ENCODE measurements around the gene PHPT1. TPM values are rescaled to one million over a fixed set of nuclear protein-coding genes. Genes with fewer than 3 reads are reported as not detected.
A peak's percentile ranks its signal among the peaks of the same experiment; 100 is the strongest.

Gene PHPT1
- total and polyA plus RNA-seq, 7 donors = 39.0 to 144 (median 73.1) TPM

GRCh38 chr9:136845465-136846260 lies 3.5 kb upstream of the PHPT1 start:
- TF ChIP-seq CTCF (IDR thresholded peaks at IDR 0.05) (no peak), POLR2A (IDR thresholded peaks at IDR 0.05) (no peak), EP300 (IDR thresholded peaks at IDR 0.05) (no peak), POLR2AphosphoS5 (IDR thresholded peaks at IDR 0.05) (no peak)
- peaks cover 0 to 88% (median 81%) of the 10 kb centered on the region in 4 donors for H3K4me1 ChIP-seq
- no peak for DNase-seq
- no peak overlapping the region for H3K4me3 ChIP-seq
- no peak overlapping the region for H3K27ac ChIP-seq
- H3K36me3 ChIP-seq = peaks cover 0 to 1% (median 0%) of the 10 kb centered on the region in 4 donors
- WGBS, 2 donors = 46 to 71% methylated on average over 102 of the region's 102 CpGs
- H3K9me3 ChIP-seq = no peaks in the 10 kb centered on the region
- intact Hi-C loops (cut with DNase I) = loop anchor here (2.0 to 10.0 kb wide), 2 partner anchors 55 to 189 kb away; partner anchors contain the start of genes FUT7 and TMEM141
- H3K27me3 ChIP-seq = peaks cover 30 to 61% (median 52%) of the 10 kb centered on the region in 3 donors

- intact Hi-C loops (cut with DNase I) = loop anchor here (2.0 to 10.0 kb wide), 2 partner anchors 56 to 188 kb away; partner anchors contain the start of genes FUT7 and TMEM141
- WGBS, 2 donors = 20 to 57% methylated on average over 98 of the region's 98 CpGs
- Histone ChIP-seq H3K27me3 (peaks cover 30 to 61% (median 52%) of the 10 kb centered on the region in 3 donors), H3K4me1 (peaks cover 0 to 84% (median 79%) of the 10 kb centered on the region in 4 donors), H3K36me3 (peaks cover 0 to 6% (median 0%) of the 10 kb centered on the region in 4 donors), H3K9me3 (no peaks in the 10 kb centered on the region), H3K4me3 (peak overlapping the region in 2 of 4 donors; percentile 69 to 82), H3K27ac (no peak overlapping the region)
- no peak for DNase-seq
- TF ChIP-seq EP300 (IDR thresholded peaks at IDR 0.05) = no peak
- no peak for TF ChIP-seq CTCF (IDR thresholded peaks at IDR 0.05)
- TF ChIP-seq POLR2A (IDR thresholded peaks at IDR 0.05) = no peak
- peak in 1 of 4 donors; percentile 35 for TF ChIP-seq POLR2AphosphoS5 (IDR thresholded peaks at IDR 0.05)
These were observed 2.7 kb upstream of the PHPT1 start for GRCh38 chr9:136846376-136847087.

- Histone ChIP-seq H3K4me3 (peak overlapping the region; percentile 68 to 82 (median 70)), H3K36me3 (peaks cover 0 to 6% (median 0%) of the 10 kb centered on the region in 4 donors), H3K4me1 (peaks cover 0 to 77% (median 72%) of the 10 kb centered on the region in 4 donors), H3K27ac (peak overlapping the region; percentile 87 to 93 (median 90)), H3K27me3 (peaks cover 30 to 60% (median 52%) of the 10 kb centered on the region in 3 donors), H3K9me3 (no peaks in the 10 kb centered on the region)
- TF ChIP-seq CTCF (IDR thresholded peaks at IDR 0.05) (no peak), POLR2AphosphoS5 (IDR thresholded peaks at IDR 0.05) (peak in 2 of 4 donors; percentile 5), POLR2A (IDR thresholded peaks at IDR 0.05) (no peak)
- intact Hi-C loops (cut with DNase I) = loop anchor here (2.0 to 10.0 kb wide), 2 partner anchors 56 to 188 kb away; partner anchors contain the start of genes FUT7 and TMEM141
- DNase-seq = no peak
- whole genome bisulfite sequencing, 2 donors = 7 to 14% methylated on average over 75 of the region's 75 CpGs
These were observed 2.0 kb upstream of the PHPT1 start for GRCh38 chr9:136847088-136847825.

GRCh38 chr9:136847826-136848392 lies 1.3 kb upstream of the PHPT1 start:
- H3K36me3 ChIP-seq = peaks cover 0 to 6% (median 0%) of the 10 kb centered on the region in 4 donors
- peaks cover 0 to 70% (median 65%) of the 10 kb centered on the region in 4 donors for H3K4me1 ChIP-seq
- WGBS, 2 donors = 0 to 1% methylated on average over 48 of the region's 48 CpGs
- peak overlapping the region; percentile 87 to 93 (median 90) for H3K27ac ChIP-seq
- no peaks in the 10 kb centered on the region for H3K9me3 ChIP-seq
- peaks cover 30 to 54% (median 52%) of the 10 kb centered on the region in 3 donors for H3K27me3 ChIP-seq
- intact Hi-C loops (cut with DNase I) = loop anchor here (2.0 to 10.0 kb wide), 2 partner anchors 57 to 187 kb away; partner anchors contain the start of genes FUT7 and TMEM141
- H3K4me3 ChIP-seq = peak overlapping the region; percentile 68 to 82 (median 70)
- DNase-seq = peak; percentile 92
- peak; percentile 35 to 71 for TF ChIP-seq POLR2A (IDR thresholded peaks at IDR 0.05)
- no peak for TF ChIP-seq EP300 (IDR thresholded peaks at IDR 0.05)
- TF ChIP-seq POLR2AphosphoS5 (IDR thresholded peaks at IDR 0.05) = peak; percentile 50 to 87 (median 84)
- no peak for TF ChIP-seq CTCF (IDR thresholded peaks at IDR 0.05)

All from sigmoid colon (tissue), 7 donors.